Heart left ventricle (tissue), 16 donors: ENCODE results near the gene GCNT2. TPM values are rescaled to one million over a fixed set of nuclear protein-coding genes. Genes with fewer than 3 reads are reported as not detected.

ENCODE experiments used
- ATAC-seq, 4 donors: fragments of 200-7000 bp; cut with Tn5 transposase; one replicate each; pipeline ENCODE4 v1.9.1; 2020 to 2022; ENCODE audit warnings: moderate library complexity in 4 of 4, mild to moderate bottlenecking in 3 of 4, moderate number of reproducible peaks in 1 of 4
- DNase-seq, 5 donors: peaks; one replicate each; pipeline ENCODE4 v3.0.0-alpha.2; 2020
- H3K27ac ChIP-seq, 12 donors: fragments of 200-600 bp; sonication (generic) in 4 of 12; one replicate each; pipeline versions ENCODE4 v1.5.0 to v1.8.0; 2016 to 2022; ENCODE audit warnings: mild to moderate bottlenecking in 2 of 12
- H3K27me3 ChIP-seq, 9 donors: fragments of 200-600 bp; sonication (generic) in 2 of 9; one replicate each; pipeline versions ENCODE4 v1.5.1 to v1.8.0; 2016 to 2022; ENCODE audit warnings: mild to moderate bottlenecking in 3 of 9
- H3K36me3 ChIP-seq, 9 donors: fragments of 200-600 bp; sonication (generic) in 2 of 9; one replicate each; pipeline versions ENCODE4 v1.5.0 to v1.8.0; 2018 to 2022; ENCODE audit warnings: mild to moderate bottlenecking in 2 of 9
- H3K4me1 ChIP-seq, 12 donors: fragments of 200-600 bp; sonication (generic) in 4 of 12; one replicate each; pipeline versions ENCODE4 v1.5.0 to v1.8.0; 2016 to 2022; ENCODE audit warnings: mild to moderate bottlenecking in 3 of 12
- H3K4me3 ChIP-seq, 12 donors: fragments of 200-600 bp; sonication (generic) in 4 of 12; one replicate each; pipeline versions ENCODE4 v1.5.0 to v1.8.0; 2017 to 2022; ENCODE audit warnings: mild to moderate bottlenecking in 9 of 12, moderate library complexity in 4 of 12
- H3K9me3 ChIP-seq, 12 donors: fragments of 200-600 bp; sonication (generic) in 4 of 12; one replicate each; pipeline versions ENCODE4 v1.5.0 to v1.8.0; 2016 to 2022; ENCODE audit warnings: mild to moderate bottlenecking in 1 of 12
- CTCF ChIP-seq, 12 donors: fragments of 200-600 bp; sonication (generic) in 4 of 12; IDR thresholded peaks; one replicate each; pipeline versions ENCODE4 v1.5.0 to v1.8.0; 2018 to 2022; ENCODE audit warnings: antibody characterized with exemption in 12 of 12, mild to moderate bottlenecking in 5 of 12
- POLR2A ChIP-seq, 2 donors: fragments of 450-650 bp; IDR thresholded peaks; one replicate each; pipeline ENCODE4 v1.6.1; 2017; ENCODE audit warnings: antibody characterized with exemption in 2 of 2, mild to moderate bottlenecking in 2 of 2, moderate library complexity in 2 of 2
- WGBS, 4 donors: extraction: QIAGEN DNeasy Blood & Tissue Kit in 2 of 4; methylation state at CpG; one replicate each; pipeline versions ENCODE4 v1.1.5 to v1.1.7; 2013 to 2018; 5-methylcytosine and 5-hydroxymethylcytosine counted together
- intact Hi-C, 10 donors: fragments of 100-400 bp; cut with DNase I; formaldehyde crosslinking; loops; one replicate each; pipeline versions ENCODE4 v1.11.1 to v1.14.2; 2022
- polyA plus RNA-seq, 2 donors: library from polyadenylated mRNA; stranded (reverse); fragments of 200-250 nt; gene quantifications; one replicate each; pipeline ENCODE4 v1.2.3, GENCODE V29; 2013
- total RNA-seq, 9 donors: library from RNA; depleted of rRNA in 2 of 9; stranded (reverse); fragments of >200 nt in 2 of 9; fragmentation: NEBNext Ultra II Directional in 3 of 9; extraction: Animal tissue kit (Norgen Biotek cat#: 25700) in 3 of 9; gene quantifications; one replicate each; pipeline versions ENCODE4 v1.1.0 to v1.2.4, GENCODE V29; 2016 to 2023
- donor health status: ischemic (EF 13 %, LVEDD 7.1; RV severe dilation, severe dysfunction).
- donor health status: healthy with polysubstance abuse.
- donor health status: DM: no; HTN: yes; CAD: no.
- donor health status: DM: no; HTN: no; CAD: no.
- donor health status: ischemic (EF 25% LVEDD 6.9; RV normal size, moderate dysfunction).
- donor health status: ischemic (EF 25% LVEDD 5.7; RV mildly dilated, moderate dysfunction).
- donor health status: healthy.
- donor health status: DM: yes; HTN: yes; CAD: no.
- donor health status: ischemic (EF 35%, LVEDD 5.7; RV mildly dilated, moderate dysfunction).
- donor health status: nonischemic (EF 11% LVEDD 7.7; RV severe dilation, severe dysfunction).
- donor health status: DM: yes; HTN: yes; CAD: no.
- donor health status: PGD.
- donor health status: ischemic (EF 29% LVEDD 5.4; RV normal size, mild dysfunction).
- donor health status: nonischemic (EF 23%, LVEDD 6.1; RV moderate dilation, normal function).

Gene GCNT2
- total and polyA plus RNA-seq, 11 donors, result 15.1 to 68.8 (median 40.9) TPM

- 27 to 41% (median 36%) methylated on average over 6 of the region's 6 CpGs for WGBS, 4 donors
- H3K4me1 ChIP-seq, result peaks cover 0 to 49% (median 21%) of the 10 kb centered on the region in 12 donors
- ATAC-seq, result no peak
- peak overlapping the region in 7 of 12 donors; percentile 71 to 83 (median 76) for H3K27ac ChIP-seq
- no peaks in the 10 kb centered on the region for H3K9me3 ChIP-seq
- H3K27me3 ChIP-seq, result peaks cover 0 to 6% (median 0%) of the 10 kb centered on the region in 9 donors
- H3K4me3 ChIP-seq, result peak overlapping the region in 9 of 12 donors; percentile 14 to 51 (median 44)
- TF ChIP-seq CTCF (IDR thresholded peaks at IDR 0.05), result no peak
- intact Hi-C loops, result loop anchor here in 3 of 10 donors (2.0 to 5.0 kb wide), 2 partner anchors 32 to 34 kb away; partner anchors contain the start of gene GCNT2 (in 3 of the 3)
- DNase-seq, result no peak
- no peaks in the 10 kb centered on the region for H3K36me3 ChIP-seq
Measured at GRCh38 chr6:10556589-10556988, 35.4 kb downstream of the GCNT2 start.

GRCh38 chr6:10556992-10557391 lies 35.8 kb downstream of the GCNT2 start:
- peaks cover 0 to 49% (median 22%) of the 10 kb centered on the region in 12 donors for H3K4me1 ChIP-seq
- WGBS, 4 donors, result 37 to 57% (median 52%) methylated on average over 5 to 6 of the region's 6 CpGs
- intact Hi-C loops, result loop anchor here in 3 of 10 donors (2.0 to 5.0 kb wide), 2 partner anchors 32 to 35 kb away; partner anchors contain the start of gene GCNT2 (in 3 of the 3)
- H3K27me3 ChIP-seq, result peaks cover 0 to 6% (median 0%) of the 10 kb centered on the region in 9 donors
- TF ChIP-seq CTCF (IDR thresholded peaks at IDR 0.05), result no peak
- TF ChIP-seq POLR2A (IDR thresholded peaks at IDR 0.05), result no peak
- no peak overlapping the region for H3K4me3 ChIP-seq
- no peaks in the 10 kb centered on the region for H3K36me3 ChIP-seq
- H3K9me3 ChIP-seq, result no peaks in the 10 kb centered on the region
- peak overlapping the region in 3 of 12 donors; percentile 47 to 83 (median 78) for H3K27ac ChIP-seq
- no peak for DNase-seq
- no peak for ATAC-seq

GRCh38 chr6:10557913-10558312 lies 36.8 kb downstream of the GCNT2 start:
- peaks cover 0 to 49% (median 24%) of the 10 kb centered on the region in 12 donors for H3K4me1 ChIP-seq
- H3K9me3 ChIP-seq, result no peaks in the 10 kb centered on the region
- DNase-seq (no peak), ATAC-seq (no peak)
- no peaks in the 10 kb centered on the region for H3K36me3 ChIP-seq
- H3K27ac ChIP-seq, result peak overlapping the region in 7 of 12 donors; percentile 5 to 83 (median 47)
- intact Hi-C loops, result loop anchor here in 3 of 10 donors (2.0 to 5.0 kb wide), 2 partner anchors 31 to 36 kb away; partner anchors contain the start of gene GCNT2 (in 3 of the 3)
- H3K4me3 ChIP-seq, result no peak overlapping the region
- peaks cover 0 to 6% (median 0%) of the 10 kb centered on the region in 9 donors for H3K27me3 ChIP-seq
- TF ChIP-seq CTCF (IDR thresholded peaks at IDR 0.05) (no peak), POLR2A (IDR thresholded peaks at IDR 0.05) (no peak)

- H3K27ac ChIP-seq, result peak overlapping the region in 8 of 12 donors; percentile 7 to 83 (median 48)
- peaks cover 0 to 49% (median 24%) of the 10 kb centered on the region in 12 donors for H3K4me1 ChIP-seq
- TF ChIP-seq CTCF (IDR thresholded peaks at IDR 0.05) (no peak), POLR2A (IDR thresholded peaks at IDR 0.05) (no peak)
- peak; percentile 69 to 77 (median 74) for ATAC-seq
- DNase-seq, result peak in 4 of 5 donors; percentile 43 to 60 (median 54)
- intact Hi-C loops, result loop anchor here in 3 of 10 donors (5.0 kb wide), 1 partner anchor 36 kb away; the partner anchor contains the start of gene GCNT2 (in 3 of the 3)
- H3K36me3 ChIP-seq, result no peaks in the 10 kb centered on the region
- H3K4me3 ChIP-seq, result no peak overlapping the region
- H3K27me3 ChIP-seq, result peaks cover 0 to 6% (median 0%) of the 10 kb centered on the region in 9 donors
- WGBS, 4 donors, result 44 to 60% (median 47%) methylated on average over 10 of the region's 10 CpGs
- no peaks in the 10 kb centered on the region for H3K9me3 ChIP-seq
Measured at GRCh38 chr6:10558565-10558964, 37.4 kb downstream of the GCNT2 start.
